H1 (cell line): ENCODE results near the gene TBC1D22A. TPM values are rescaled to one million over a fixed set of nuclear protein-coding genes. Genes with fewer than 3 reads are reported as not detected.

ENCODE experiments used
- CTCF ChIA-PET: fragments of 300-600 bp; sonication (Branson Sonifier 250); formaldehyde crosslinking; loops from one replicate; lab custom pipeline; 2021; ENCODE audit not compliant: partially characterized antibody; lab: Charles Lee
- POLR2A ChIA-PET: fragments of 300-600 bp; sonication (Branson Sonifier 250); formaldehyde crosslinking; loops from one replicate; lab custom pipeline; 2021; ENCODE audit warnings: inconsistent platforms; ENCODE audit not compliant: partially characterized antibody; lab: Charles Lee
- DNase-seq, 2 experiments: peaks; one replicate each; pipeline versions ENCODE4 v3.0.0 to v3.0.0-alpha.2; 2010 to 2022; ENCODE audit warnings: low spot score in 2 of 2, low read depth in 1 of 2, mixed read lengths in 1 of 2
- FAIRE-seq: peaks from 2 replicates; lab custom pipeline; 2011; peaks lifted over from hg19 to GRCh38; lab: Jason Lieb, UNC
- H2AFZ ChIP-seq: 2 replicates; pipeline ENCODE4 v1.8.1; 2012; ENCODE audit warnings: low read length, inconsistent platforms
- H2AK5ac ChIP-seq: 2 replicates; pipeline ENCODE4 v1.6.1; 2013; ENCODE audit warnings: low read depth, low read length
- H2BK120ac ChIP-seq: replicated peaks from 2 replicates; pipeline ENCODE3; 2013; ENCODE audit warnings: low read depth, low read length, inconsistent platforms
- H2BK12ac ChIP-seq: 2 replicates; pipeline ENCODE4 v1.6.1; 2013; ENCODE audit warnings: low read depth, low read length
- H2BK15ac ChIP-seq: 2 replicates; pipeline ENCODE4 v1.6.1; 2013; ENCODE audit warnings: low read length
- H2BK20ac ChIP-seq: 2 replicates; pipeline ENCODE4 v1.6.1; 2013; ENCODE audit warnings: low read length
- H2BK5ac ChIP-seq: 2 replicates; pipeline ENCODE4 v1.6.1; 2013; ENCODE audit warnings: low read depth, low read length
- H3K14ac ChIP-seq: 2 replicates; pipeline ENCODE4 v1.6.1; 2013; ENCODE audit warnings: inconsistent platforms; ENCODE audit not compliant: insufficient read length
- H3K18ac ChIP-seq: 2 replicates; pipeline ENCODE4 v1.6.1; 2013; ENCODE audit warnings: low read length; ENCODE audit errors: extremely low read depth
- H3K23ac ChIP-seq: 2 replicates; pipeline ENCODE4 v1.6.1; 2013; ENCODE audit warnings: inconsistent platforms; ENCODE audit not compliant: insufficient read length
- H3K23me2 ChIP-seq: 2 replicates; pipeline ENCODE4 v1.6.1; 2013; ENCODE audit warnings: low read depth, low read length
- H3K27ac ChIP-seq: 2 replicates; pipeline ENCODE4 v1.6.1; 2011; ENCODE audit warnings: low read depth, low read length, inconsistent platforms
- H3K27me3 ChIP-seq, 4 experiments: replicated peaks in 1 of 4; 1 replicate in 1 of 4; 2 replicates in 3 of 4; pipeline versions ENCODE4 v1.6.1 to v1.8.1; 2011 to 2013; ENCODE audit warnings: low read length in 3 of 4, mild to moderate bottlenecking in 3 of 4, inconsistent platforms in 2 of 4, mixed read lengths in 2 of 4, moderate library complexity in 1 of 4; ENCODE audit not compliant: control insufficient read depth in 3 of 4, insufficient read depth in 3 of 4; ENCODE audit errors: extremely low read depth in 1 of 4
- H3K36me3 ChIP-seq, 4 experiments: 2 replicates each; pipeline versions ENCODE4 v1.6.1 to v1.8.1; 2011 to 2013; ENCODE audit warnings: mild to moderate bottlenecking in 4 of 4, low read length in 3 of 4, moderate library complexity in 2 of 4, control low read depth in 1 of 4, inconsistent platforms in 1 of 4; ENCODE audit not compliant: insufficient read depth in 4 of 4, control insufficient read depth in 2 of 4
- H3K4ac ChIP-seq: replicated peaks from 2 replicates; pipeline ENCODE3; 2013; ENCODE audit warnings: low read length, low read depth, mixed read lengths, inconsistent platforms; ENCODE audit not compliant: insufficient read length
- H3K4me1 ChIP-seq, 4 experiments: replicated peaks in 1 of 4; 1 replicate in 1 of 4; 2 replicates in 3 of 4; pipeline versions ENCODE4 v1.6.1 to v1.8.1; 2011 to 2013; ENCODE audit warnings: low read length in 3 of 4, inconsistent platforms in 2 of 4, mixed read lengths in 1 of 4; ENCODE audit not compliant: insufficient read depth in 4 of 4, control insufficient read depth in 3 of 4
- H3K4me2 ChIP-seq, 2 experiments: 2 replicates each; pipeline versions ENCODE4 v1.6.1 to v1.8.1; 2011 to 2013; ENCODE audit warnings: low read depth in 2 of 2, low read length in 2 of 2, control low read depth in 1 of 2, inconsistent platforms in 1 of 2, mild to moderate bottlenecking in 1 of 2; ENCODE audit not compliant: insufficient read depth in 1 of 2
- H3K4me3 ChIP-seq, 4 experiments: fragments of 200-600, 300-600 bp in 1 of 4; sonication (generic), shearing (Covaris generic), sonication (Bioruptor Twin) in 1 of 4; 2 replicates each; pipeline versions ENCODE4 v1.5.1 to v1.8.1; 2011 to 2016; ENCODE audit warnings: low read length in 4 of 4, low read depth in 3 of 4, control low read depth in 2 of 4, inconsistent platforms in 2 of 4, mild to moderate bottlenecking in 2 of 4, mixed read lengths in 1 of 4, moderate library complexity in 1 of 4; ENCODE audit not compliant: insufficient read depth in 2 of 4; ENCODE audit errors: extremely low read depth in 1 of 4
- H3K56ac ChIP-seq: replicated peaks from 2 replicates; pipeline ENCODE3; 2013; ENCODE audit warnings: low read depth, mild to moderate bottlenecking, mixed read lengths, low read length, inconsistent platforms; ENCODE audit not compliant: insufficient read length
- H3K79me1 ChIP-seq: 2 replicates; pipeline ENCODE4 v1.6.1; 2013; ENCODE audit warnings: low read depth, low read length, control low read depth
- H3K79me2 ChIP-seq, 2 experiments: 2 replicates each; pipeline versions ENCODE4 v1.6.1 to v1.8.1; 2012 to 2013; ENCODE audit warnings: low read length in 2 of 2, mild to moderate bottlenecking in 2 of 2, inconsistent platforms in 1 of 2; ENCODE audit not compliant: insufficient read depth in 2 of 2, control insufficient read depth in 1 of 2
- H3K9ac ChIP-seq, 4 experiments: replicated peaks in 1 of 4; 1 replicate in 1 of 4; 2 replicates in 3 of 4; pipeline versions ENCODE4 v1.6.1 to v1.8.1; 2011 to 2013; ENCODE audit warnings: low read depth in 3 of 4, low read length in 3 of 4, control low read depth in 2 of 4, mild to moderate bottlenecking in 2 of 4, moderate library complexity in 2 of 4, inconsistent platforms in 1 of 4; ENCODE audit errors: extremely low read depth in 1 of 4
- H3K9me3 ChIP-seq, 2 experiments: 2 replicates each; pipeline versions ENCODE4 v1.6.1 to v1.8.1; 2012 to 2013; ENCODE audit warnings: mild to moderate bottlenecking in 2 of 2, moderate library complexity in 2 of 2, control low read depth in 1 of 2, inconsistent platforms in 1 of 2, low read depth in 1 of 2, low read length in 1 of 2, mixed read lengths in 1 of 2; ENCODE audit not compliant: insufficient read depth in 2 of 2
- H4K20me1 ChIP-seq, 2 experiments: replicated peaks in 1 of 2; 2 replicates each; pipeline versions ENCODE3 to v1.8.1; 2011 to 2013; ENCODE audit warnings: inconsistent platforms in 2 of 2, low read length in 2 of 2, mild to moderate bottlenecking in 1 of 2; ENCODE audit not compliant: insufficient read depth in 2 of 2, control insufficient read depth in 1 of 2
- H4K5ac ChIP-seq: 2 replicates; pipeline ENCODE4 v1.6.1; 2013; ENCODE audit warnings: low read length, low read depth, mixed read lengths, inconsistent platforms; ENCODE audit not compliant: insufficient read length
- H4K8ac ChIP-seq: 2 replicates; pipeline ENCODE4 v1.8.0; 2013; ENCODE audit warnings: mild to moderate bottlenecking, moderate library complexity, low read length, inconsistent platforms; ENCODE audit not compliant: insufficient read depth; ENCODE audit errors: extremely low read depth
- H4K91ac ChIP-seq: replicated peaks from 2 replicates; pipeline ENCODE3; 2013; ENCODE audit warnings: low read length, mixed read lengths, inconsistent platforms; ENCODE audit not compliant: insufficient read length
- BRCA1 ChIP-seq: IDR thresholded peaks from 2 replicates; pipeline ENCODE4 v1.6.1; 2012; ENCODE audit warnings: low read depth, low read length, improper control_type of control experiment
- WGBS, 2 experiments: shearing (Covaris generic) in 1 of 2; methylation state at CpG; one replicate each; pipeline versions ENCODE4 v1.1.6 to v1.1.7; 2013 to 2015; ENCODE audit warnings: low lambda C conversion rate in 2 of 2, mixed read lengths in 2 of 2, inconsistent platforms in 1 of 2, low coverage in 1 of 2, missing lambda C conversion rate in 1 of 2; ENCODE audit not compliant: insufficient replicate concordance in 2 of 2, insufficient coverage in 1 of 2, insufficient read length in 1 of 2; ENCODE audit errors: extremely low coverage in 1 of 2, missing lambda C conversion rate in 1 of 2; 5-methylcytosine and 5-hydroxymethylcytosine counted together
- polyA plus RNA-seq, 7 experiments: library from polyadenylated mRNA; depleted of rRNA in 3 of 7; stranded (reverse) in 5 of 7; unstranded in 2 of 7; fragments of >200 nt in 5 of 7; fragments of 200-250 nt in 2 of 7; gene quantifications; 1 replicate in 5 of 7; 2 replicates in 1 of 7; 4 replicates in 1 of 7; pipeline versions ENCODE4 v1.2.1 to v1.2.3, GENCODE V29; 2011 to 2013; ENCODE audit warnings: missing spikeins in 2 of 7, mixed read lengths in 2 of 7
- total RNA-seq: library from RNA; stranded (reverse); fragmentation: NEBNext Ultra II Directional; extraction: Animal tissue kit (Norgen Biotek cat#: 25700); gene quantifications from 2 replicates; pipeline ENCODE4 v1.2.1, GENCODE V29; 2021

TBC1D22A gene
- total and polyA plus RNA-seq, 2 of the 8 experiments (the other 6 are each of a cell fraction or from before 2014, with no cell fraction given), result 11.9 to 18.4 TPM

DNA sequence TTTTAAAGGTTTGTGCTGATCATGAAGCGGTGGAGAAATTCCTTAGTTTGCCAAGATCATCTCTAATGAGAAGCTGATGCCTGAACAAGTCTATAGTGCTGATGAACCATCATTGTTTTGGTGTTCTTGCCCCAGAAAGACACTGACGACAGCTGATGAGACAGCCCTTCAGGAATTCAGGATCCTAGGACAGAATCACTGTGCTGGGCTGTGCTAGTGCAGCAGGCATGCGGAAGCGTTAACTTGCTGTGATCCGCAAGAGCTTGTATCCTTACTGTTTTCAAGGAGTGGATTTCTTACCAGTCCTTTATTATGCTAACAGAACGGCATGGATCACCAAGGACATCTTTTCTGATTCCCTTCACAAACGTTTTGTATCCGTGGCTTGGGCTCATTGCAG lies 104.1 kb downstream of the TBC1D22A start:
- no peak for TF ChIP-seq BRCA1
- TF ChIP-seq, all 59 proteins: peak for 0
- Histone ChIP-seq H3K4me1 (0 out of 7 replicates have a peak, but pooled peaks cover 0 to 7% (median 0%) of the 10 kb centered on the region in 4 experiments), H2BK15ac (no peak overlapping the region), H3K4ac (no peak overlapping the region), H4K20me1 (no peaks in the 10 kb centered on the region), H3K9me3 (no peaks in the 10 kb centered on the region), H3K27me3 (no peaks in the 10 kb centered on the region), H4K8ac (no peak overlapping the region), H3K9ac (no peak overlapping the region), H3K4me3 (no peak overlapping the region), H3K36me3 (peaks cover 0 to 10% (median 0%) of the 10 kb centered on the region in 4 experiments; a peak in 2 of 8 replicates), H3K79me2 (peaks cover 0 to 7% of the 10 kb centered on the region in 2 experiments; a peak in 1 of 4 replicates), H4K91ac (no peak overlapping the region), H3K14ac (no peak overlapping the region), H2AFZ (no peak overlapping the region), H3K23ac (no peak overlapping the region), H2AK5ac (no peak overlapping the region), H3K27ac (no peak overlapping the region), H3K18ac (no peak overlapping the region), H2BK12ac (no peak overlapping the region), H4K5ac (no peak overlapping the region), H3K79me1 (peaks cover 3% of the 10 kb centered on the region), H3K56ac (no peak overlapping the region), H3K23me2 (no peaks in the 10 kb centered on the region), H2BK5ac (no peak overlapping the region), H3K4me2 (no peak overlapping the region), H2BK20ac (no peak overlapping the region), H2BK120ac (no peak overlapping the region)
- ChIA-PET POLR2A (no interaction called here), CTCF (interaction anchor here (0.7 to 1.0 kb wide), 2 partner anchors 150 to 170 kb away, joined by 3 read pairs; no protein-coding TSS in a partner anchor)
- WGBS, 2 experiments, result 72% methylated on average over 8 of the region's 8 CpGs; no CpG with 5 or more reads in 1 of the 2 experiments
- FAIRE-seq (no peak), DNase-seq (peak in 1 of 2 experiments; percentile 38)
